Left renal cortex interstitium (tissue), 4 donors: ENCODE measurements around the gene NFIC. TPM values are rescaled to one million over a fixed set of nuclear protein-coding genes. Genes with fewer than 3 reads are reported as not detected.

ENCODE experiments used
- DNase-seq, 4 donors: peaks; one replicate each; pipeline ENCODE4 v3.0.0-alpha.2; 2013; ENCODE audit warnings: low read depth in 4 of 4, low spot score in 2 of 4, missing footprints in 1 of 4
- polyA plus RNA-seq, 4 donors: library from polyadenylated mRNA; unstranded; fragments of 120-200 nt; gene quantifications; one replicate each; pipeline ENCODE4 v1.2.1, GENCODE V29; 2013; ENCODE audit not compliant: insufficient read length in 4 of 4

The NFIC gene
- polyA plus RNA-seq, 4 donors, result 18.7 to 37.9 (median 26.0) TPM

DNA sequence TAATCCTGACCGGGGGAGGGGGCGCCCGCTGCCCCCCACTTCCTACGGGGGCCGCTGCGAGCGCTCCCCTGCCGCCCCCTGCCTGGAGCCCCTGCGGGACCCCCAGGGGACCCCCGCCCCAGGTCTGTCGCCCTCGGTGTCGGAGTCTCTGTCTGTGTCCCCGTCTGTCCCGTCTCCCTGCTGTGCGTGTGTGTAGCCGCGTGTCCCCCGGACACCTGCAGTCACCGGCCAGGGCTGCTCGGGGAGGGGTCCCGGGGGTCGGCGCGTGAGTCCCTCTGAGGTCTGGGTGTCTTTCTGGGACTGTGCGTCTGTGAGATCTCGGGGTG lies 7.7 kb upstream of the NFIC start:
- no peak for DNase-seq

DNA sequence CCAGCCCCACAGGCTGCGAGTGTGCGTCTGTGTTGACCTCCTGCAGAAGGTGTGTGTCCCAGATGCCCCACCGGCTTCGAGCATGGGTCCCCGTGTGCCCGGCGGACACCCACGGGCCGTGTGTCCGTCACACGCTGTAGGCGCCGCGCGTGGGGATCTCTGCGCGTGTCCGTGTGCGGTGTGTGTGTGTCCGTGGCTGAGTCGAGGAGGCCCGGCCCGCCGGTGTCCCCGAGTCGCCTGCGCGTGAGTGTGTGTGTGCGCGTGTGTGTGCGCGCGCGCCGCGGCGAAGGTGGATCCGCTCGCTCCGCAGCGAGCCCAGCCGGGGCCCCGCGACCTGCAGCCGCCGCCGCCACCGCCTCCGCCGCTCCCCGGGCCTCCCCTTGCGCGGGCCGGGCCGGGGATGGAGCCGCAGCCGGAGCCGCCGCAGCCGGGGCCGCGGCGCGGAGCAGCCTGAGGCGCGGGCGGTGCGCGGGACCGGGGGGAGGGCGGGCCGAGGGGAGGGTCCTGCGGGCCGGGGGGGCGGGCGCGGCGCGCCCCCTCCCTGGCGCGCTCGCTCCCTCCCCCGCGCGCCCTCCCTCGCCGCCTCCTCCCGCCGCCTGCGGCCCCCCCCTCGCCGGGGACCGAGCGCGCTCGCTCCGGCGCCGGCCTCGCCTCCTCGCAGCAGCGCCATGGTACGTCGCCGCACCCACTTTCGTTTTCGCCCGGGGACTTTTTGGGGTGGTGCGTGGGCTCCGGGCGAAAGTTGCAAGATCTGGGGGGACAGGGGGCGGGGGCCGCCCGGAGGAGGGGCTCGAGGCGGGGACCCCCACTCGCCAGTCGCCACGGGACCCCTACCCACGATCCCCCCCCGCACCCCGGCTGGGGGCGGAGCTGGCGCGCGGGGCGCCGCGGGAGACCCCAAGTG lies 7.1 kb upstream of the NFIC start:
- no peak for DNase-seq

DNA sequence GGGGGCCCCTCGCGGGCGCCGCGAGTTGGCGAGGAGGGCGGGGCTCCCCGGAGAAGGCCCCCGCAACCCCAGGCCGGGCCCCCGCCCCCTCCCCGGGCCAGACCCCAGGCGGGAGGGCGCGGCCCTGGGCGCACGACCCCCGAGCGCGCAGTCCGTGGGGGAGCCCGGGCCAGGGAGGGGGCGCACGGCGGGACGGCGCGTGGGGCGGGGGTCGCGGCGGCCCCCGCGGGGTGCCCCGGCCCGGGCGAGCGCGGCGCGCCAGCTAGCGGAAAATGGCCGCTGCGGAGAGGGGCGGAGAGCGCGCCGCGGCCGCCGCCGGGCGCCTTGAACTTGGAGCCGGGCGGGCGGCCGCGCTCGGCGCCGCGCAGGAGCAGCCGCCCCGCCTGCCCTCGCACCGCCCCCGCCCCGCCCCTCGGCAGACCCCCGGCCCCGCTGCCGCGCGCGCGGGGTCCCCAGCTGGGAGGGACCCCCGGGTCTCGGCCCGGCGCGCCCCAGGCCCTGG lies 6.4 kb upstream of the NFIC start:
- DNase-seq, result no peak

- DNase-seq, result no peak
These were observed 5.7 kb upstream of the NFIC start for GRCh38 chr19:3360421-3361383.

GRCh38 chr19:3361384-3362216 lies 4.8 kb upstream of the NFIC start:
- no peak for DNase-seq

GRCh38 chr19:3362217-3362906 lies 4.0 kb upstream of the NFIC start:
- DNase-seq, result no peak

DNA sequence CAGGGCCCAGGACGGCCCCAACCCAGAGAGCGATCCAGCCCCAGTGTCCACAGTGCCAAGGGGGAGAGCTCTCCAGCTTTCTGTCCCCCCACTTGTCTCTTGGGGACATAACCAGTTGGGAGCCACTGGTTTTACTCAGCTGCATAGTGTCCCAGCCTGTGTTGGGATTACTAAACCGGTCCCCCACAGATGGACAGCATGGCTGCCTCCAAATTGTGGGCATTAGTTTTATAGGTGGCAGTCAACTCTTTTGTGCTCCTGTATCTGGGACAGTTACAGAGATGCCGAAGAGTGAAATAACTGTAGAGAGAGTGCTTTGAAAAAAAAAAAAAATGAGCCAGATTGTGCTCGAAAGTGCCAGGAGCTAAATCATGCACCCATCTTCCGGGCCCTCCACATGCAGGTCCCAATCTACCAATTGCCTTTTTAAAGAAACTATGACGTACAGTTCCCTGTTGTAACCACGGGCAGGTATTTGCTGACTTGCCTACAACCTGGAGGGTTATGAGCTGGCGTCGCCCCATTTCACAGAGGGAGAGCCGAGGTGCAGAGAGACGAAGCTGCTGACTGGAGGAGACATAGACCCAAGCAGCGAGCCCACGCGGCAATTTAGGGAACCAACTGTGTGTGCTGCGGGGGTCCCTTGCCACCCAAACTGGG lies 2.4 kb upstream of the NFIC start:
- no peak for DNase-seq

DNA sequence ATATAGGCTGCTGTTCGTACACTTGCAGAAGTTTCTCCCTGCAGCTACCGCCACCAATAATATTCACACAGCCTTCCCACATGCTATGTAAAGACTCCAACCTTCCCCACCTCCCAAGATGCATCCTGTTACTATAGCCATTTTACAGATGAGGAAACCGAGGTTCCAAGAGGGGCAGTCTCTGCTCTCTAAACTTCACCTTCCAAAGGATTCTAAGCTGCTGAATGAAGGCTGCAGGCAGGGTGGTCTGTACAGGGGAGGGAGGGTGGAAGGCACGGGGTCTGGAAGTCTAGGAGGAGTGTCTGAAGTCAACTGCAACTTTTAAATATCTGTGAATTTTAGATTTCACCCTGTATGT lies 1.9 kb upstream of the NFIC start:
- DNase-seq, result no peak

- DNase-seq, result no peak
These were observed 1.1 kb upstream of the NFIC start for GRCh38 chr19:3365093-3365835.

- DNase-seq, result no peak
These were observed 607 bp downstream of the NFIC start for GRCh38 chr19:3366753-3367627.

DNA sequence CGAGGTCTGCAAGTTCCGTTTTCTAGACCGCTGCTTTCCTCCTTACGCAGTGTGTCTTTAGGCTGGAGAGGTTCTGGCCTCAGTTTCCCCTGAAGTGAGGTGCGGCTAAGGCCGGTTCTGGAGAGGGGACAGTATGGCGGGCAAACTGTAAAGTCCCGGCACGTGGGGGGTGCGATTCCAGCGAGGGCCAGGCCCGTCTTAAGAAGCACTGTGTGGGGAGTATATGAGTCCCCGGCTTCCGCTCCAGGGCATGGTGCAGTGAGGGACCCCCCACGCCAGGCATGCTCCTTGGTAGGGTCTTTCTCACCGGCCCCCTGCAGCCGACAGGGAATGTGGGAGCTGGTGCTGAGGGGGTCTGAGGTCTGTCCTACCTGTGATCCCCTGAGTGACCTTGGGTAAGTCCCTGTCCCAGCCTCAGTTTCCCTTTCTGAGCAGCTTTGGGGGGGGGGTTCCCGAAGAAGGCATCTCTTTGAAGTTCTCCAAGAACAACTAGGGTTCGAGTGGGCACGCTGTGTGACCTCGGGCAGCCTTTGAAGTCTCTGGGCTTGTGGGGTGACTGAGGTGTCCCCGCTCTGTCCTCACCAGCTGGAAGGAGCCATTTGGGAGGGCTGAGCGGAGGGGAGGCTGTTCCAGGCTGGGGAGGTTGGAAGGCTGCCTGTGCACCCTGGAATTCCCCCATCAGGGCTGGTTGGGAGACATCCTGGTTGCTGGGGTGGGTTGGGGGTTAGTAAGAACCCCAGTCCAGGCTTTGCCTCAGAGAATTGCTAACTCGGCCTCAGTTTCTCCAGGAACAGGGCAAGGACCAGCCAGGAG lies 1.5 kb downstream of the NFIC start:
- no peak for DNase-seq

GRCh38 chr19:3368441-3368795 lies 2.0 kb downstream of the NFIC start:
- no peak for DNase-seq

DNA sequence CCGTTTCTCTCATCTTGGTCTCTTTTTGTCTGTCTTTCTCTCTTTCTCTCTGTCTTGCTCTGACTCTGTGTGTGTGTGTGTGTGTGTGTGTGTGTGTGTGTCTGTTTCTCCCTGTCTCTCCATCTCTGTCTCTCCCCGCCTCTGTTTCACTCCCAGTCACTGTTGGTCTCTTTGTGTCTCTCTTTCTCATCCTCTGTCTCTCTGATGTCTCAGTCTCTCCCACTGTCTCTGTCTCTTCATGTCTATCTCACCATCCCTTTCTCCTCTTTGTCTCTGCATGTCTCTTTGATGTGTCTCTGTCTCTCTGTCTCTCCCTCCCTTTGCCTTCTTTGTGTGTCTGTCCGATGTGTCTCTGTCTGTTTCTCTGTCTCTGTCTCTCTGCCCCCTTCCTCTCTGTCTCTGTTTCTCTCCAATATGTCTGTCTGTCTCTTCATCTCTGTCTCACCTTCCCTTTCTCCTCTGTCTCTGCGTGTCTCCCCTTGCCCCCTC lies 2.5 kb downstream of the NFIC start:
- no peak for DNase-seq

DNA sequence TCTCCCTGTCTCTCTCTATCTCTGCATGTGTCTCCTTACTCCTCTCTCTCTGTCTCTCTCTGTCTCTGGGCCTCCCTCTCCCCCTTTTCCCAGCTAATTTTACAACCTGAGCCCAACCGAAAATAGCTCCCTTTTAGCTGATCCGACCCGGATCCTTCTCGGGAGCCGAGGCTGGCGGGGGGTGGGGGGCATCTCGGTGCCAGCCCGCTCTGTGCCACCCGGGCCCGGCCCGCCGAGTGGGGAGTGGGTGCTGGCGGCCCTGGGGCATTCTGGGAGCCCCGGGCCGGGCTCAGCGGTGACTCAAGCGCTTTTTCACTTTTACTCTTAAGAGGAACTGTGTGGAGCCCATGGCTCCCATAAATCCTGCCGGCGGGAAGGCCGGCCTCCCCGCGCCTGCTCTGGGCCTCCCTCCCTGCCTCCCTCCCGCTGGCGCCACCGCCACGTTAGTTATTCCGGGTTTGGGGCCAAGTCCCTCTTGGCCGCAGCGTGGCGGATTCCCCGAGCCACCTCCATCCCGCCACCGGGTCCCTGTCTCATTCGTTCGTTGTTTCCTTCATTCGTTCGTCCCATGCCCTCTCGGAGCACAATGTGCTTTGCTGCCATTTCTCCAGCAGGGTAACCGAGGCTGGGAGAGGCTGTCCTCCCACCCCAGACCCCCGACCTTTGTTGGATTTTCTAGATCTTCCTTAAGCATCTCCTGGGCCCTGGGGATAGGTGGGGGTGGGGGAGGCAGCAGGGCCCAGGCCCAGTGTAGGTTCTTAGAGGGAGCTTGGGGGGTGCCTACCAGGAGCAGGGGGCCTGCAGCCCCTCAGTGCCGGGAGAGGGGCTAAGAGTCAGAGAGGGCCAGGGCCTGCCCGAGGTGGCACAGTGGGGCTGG lies 3.2 kb downstream of the NFIC start:
- no peak for DNase-seq

DNA sequence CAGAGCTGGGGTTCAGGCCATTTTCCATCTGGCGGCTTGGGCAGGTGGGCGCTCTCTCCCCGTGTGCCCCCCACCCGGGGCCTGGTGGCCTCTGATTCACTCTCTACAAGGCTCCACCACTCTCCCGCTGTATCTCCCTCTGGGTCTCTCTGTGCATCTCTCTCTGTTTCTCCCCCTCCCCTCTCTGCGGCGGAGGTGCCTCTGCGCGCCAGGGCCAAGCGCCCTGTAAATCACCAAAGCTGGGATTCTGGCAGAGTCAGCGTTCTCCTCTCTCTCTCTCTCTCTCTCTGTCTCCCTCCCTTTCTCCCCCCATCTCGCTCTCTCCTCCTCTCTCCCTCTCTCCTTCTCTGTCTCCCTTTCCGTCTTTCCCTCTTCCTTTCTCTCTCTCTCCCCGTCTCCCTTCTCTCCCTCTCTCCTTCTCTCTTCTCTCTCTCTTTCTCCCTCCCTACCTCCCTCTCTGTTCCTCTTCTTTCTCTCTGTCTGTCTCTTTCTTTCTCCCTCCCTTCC lies 3.9 kb downstream of the NFIC start:
- no peak for DNase-seq
